K562 (cell line): Measurements from ENCODE around the gene DYNC1I2. TPM values are rescaled to one million over a fixed set of nuclear protein-coding genes. Genes with fewer than 3 reads are reported as not detected.

Source experiments
- AFF4 ChIP-seq: sonication (generic); formaldehyde crosslinking; IDR thresholded peaks from 2 replicates; pipeline ENCODE4 v1.8.0; 2023; ENCODE audit warnings: mild to moderate bottlenecking, missing genetic modification reagents
- CBFB ChIP-seq: sonication (generic); formaldehyde crosslinking; IDR thresholded peaks from 2 replicates; pipeline ENCODE4 v1.4.0; 2020; ENCODE audit warnings: mild to moderate bottlenecking, missing genetic modification reagents
- ELF2 ChIP-seq: fragments of 250-450 bp; sonication (Bioruptor Pico); IDR thresholded peaks from 2 replicates; pipeline ENCODE4 v1.5.0; 2021; ENCODE audit warnings: mild to moderate bottlenecking
- FOXJ2 ChIP-seq: fragments of 200-800 bp; sonication (Bioruptor generic); IDR thresholded peaks from 2 replicates; pipeline ENCODE4 v1.6.1; 2016; ENCODE audit warnings: missing genetic modification characterization, missing compliant biosample characterization
- KAT7 ChIP-seq: sonication (generic); formaldehyde crosslinking; IDR thresholded peaks from 2 replicates; pipeline ENCODE4 v1.8.0; 2022; ENCODE audit warnings: missing genetic modification reagents, mild to moderate bottlenecking, borderline replicate concordance
- LEF1 ChIP-seq: fragments of 450-650 bp; IDR thresholded peaks from 2 replicates; pipeline ENCODE4 v1.6.1; 2016; ENCODE audit warnings: mild to moderate bottlenecking
- MEF2D ChIP-seq: conservative IDR thresholded peaks from 2 replicates; pipeline ENCODE4 v1.6.1; 2016; ENCODE audit warnings: low read depth, missing genetic modification characterization, missing compliant biosample characterization
- MXD1 ChIP-seq: fragments of 250-450 bp; sonication (Bioruptor Pico); IDR thresholded peaks from 2 replicates; pipeline ENCODE4 v1.8.0; 2021; ENCODE audit warnings: borderline replicate concordance, mild to moderate bottlenecking, moderate library complexity; ENCODE audit not compliant: poor library complexity, severe bottlenecking
- NBN ChIP-seq: fragments of 450-650 bp; IDR thresholded peaks from 2 replicates; pipeline ENCODE4 v1.6.1; 2016; ENCODE audit warnings: low read depth, mild to moderate bottlenecking
- NFRKB ChIP-seq: fragments of 450-650 bp; IDR thresholded peaks from 2 replicates; pipeline ENCODE4 v1.6.1; 2016; ENCODE audit warnings: low read depth
- SNIP1 ChIP-seq: fragments of 450-650 bp; IDR thresholded peaks from 2 replicates; pipeline ENCODE4 v1.7.1; 2017; ENCODE audit warnings: low read depth, mild to moderate bottlenecking
- TAF9B ChIP-seq: fragments of 450-650 bp; IDR thresholded peaks from 2 replicates; pipeline ENCODE4 v1.6.1; 2018; ENCODE audit warnings: mild to moderate bottlenecking; ENCODE audit not compliant: partially characterized antibody
- TBP ChIP-seq: optimal IDR thresholded peaks from 2 replicates; pipeline ENCODE3; 2011; ENCODE audit warnings: low read depth, low read length, improper control_type of control experiment
- TEAD4 ChIP-seq, 2 experiments: sonication (generic) in 1 of 2; formaldehyde crosslinking in 1 of 2; IDR thresholded peaks; 2 replicates each; pipeline versions ENCODE4 v1.6.1 to v1.8.0; 2012 to 2022; ENCODE audit warnings: borderline replicate concordance in 1 of 2, inconsistent platforms in 1 of 2, low read length in 1 of 2, mild to moderate bottlenecking in 1 of 2, missing genetic modification reagents in 1 of 2
- TRIM24 ChIP-seq, 2 experiments: fragments of 450-650 bp; IDR thresholded peaks; 2 replicates each; pipeline ENCODE4 v1.6.1; 2016
- USF1 ChIP-seq: sonication (generic); formaldehyde crosslinking; IDR thresholded peaks from 2 replicates; pipeline ENCODE4 v1.9.0; 2022; ENCODE audit warnings: mild to moderate bottlenecking, missing genetic modification reagents
- ZC3H8 ChIP-seq: fragments of 450-650 bp; IDR thresholded peaks from 2 replicates; pipeline ENCODE4 v1.6.1; 2017
- ZFX ChIP-seq: sonication (generic); formaldehyde crosslinking; IDR thresholded peaks from 2 replicates; pipeline ENCODE4 v1.8.0; 2022; ENCODE audit warnings: mild to moderate bottlenecking, missing genetic modification reagents, moderate library complexity
- ZNF232 ChIP-seq: sonication (generic); formaldehyde crosslinking; IDR thresholded peaks from 2 replicates; pipeline ENCODE4 v1.8.0; 2022; ENCODE audit warnings: mild to moderate bottlenecking, missing genetic modification reagents
- ZNF274 ChIP-seq: IDR thresholded peaks from 2 replicates; pipeline ENCODE4 v1.6.1; 2011; ENCODE audit warnings: low read depth, mild to moderate bottlenecking, low read length, moderate library complexity, borderline replicate concordance
- ZNF324 ChIP-seq: fragments of 250-450 bp; sonication (Bioruptor Pico); IDR thresholded peaks from 2 replicates; pipeline ENCODE4 v1.4.0; 2020; ENCODE audit warnings: mild to moderate bottlenecking
- polyA plus RNA-seq, 8 experiments: library from polyadenylated mRNA; depleted of rRNA in 4 of 8; stranded (reverse) in 5 of 8; unstranded in 3 of 8; fragments of >200 nt; fragmentation: Nextera tagmentation in 2 of 8; fragmentation: Illumina TruSeq in 1 of 8; extraction: Ambion mirVana in 2 of 8; extraction: Trizol in 1 of 8; gene quantifications; 2 replicates each; pipeline versions ENCODE4 v1.2.1 to v1.2.3, GENCODE V29; 2011 to 2014; ENCODE audit warnings: inconsistent platforms in 1 of 8, missing spikeins in 1 of 8
- total RNA-seq, 7 experiments: library from RNA; depleted of rRNA in 6 of 7; stranded (reverse); fragments of >200 nt in 6 of 7; fragmentation: Illumina TruSeq in 2 of 7; extraction: Trizol in 2 of 7; gene quantifications; 2 replicates each; pipeline versions ENCODE4 v1.2.1 to v1.2.3, GENCODE V29; 2011 to 2021; ENCODE audit warnings: low replicate concordance in 1 of 7

The DYNC1I2 gene
- total and polyA plus RNA-seq, 9 of the 15 experiments (the other 6 are each of a cell fraction or from before 2014, with no cell fraction given) = 59.1 to 204 (median 100) TPM

DNA sequence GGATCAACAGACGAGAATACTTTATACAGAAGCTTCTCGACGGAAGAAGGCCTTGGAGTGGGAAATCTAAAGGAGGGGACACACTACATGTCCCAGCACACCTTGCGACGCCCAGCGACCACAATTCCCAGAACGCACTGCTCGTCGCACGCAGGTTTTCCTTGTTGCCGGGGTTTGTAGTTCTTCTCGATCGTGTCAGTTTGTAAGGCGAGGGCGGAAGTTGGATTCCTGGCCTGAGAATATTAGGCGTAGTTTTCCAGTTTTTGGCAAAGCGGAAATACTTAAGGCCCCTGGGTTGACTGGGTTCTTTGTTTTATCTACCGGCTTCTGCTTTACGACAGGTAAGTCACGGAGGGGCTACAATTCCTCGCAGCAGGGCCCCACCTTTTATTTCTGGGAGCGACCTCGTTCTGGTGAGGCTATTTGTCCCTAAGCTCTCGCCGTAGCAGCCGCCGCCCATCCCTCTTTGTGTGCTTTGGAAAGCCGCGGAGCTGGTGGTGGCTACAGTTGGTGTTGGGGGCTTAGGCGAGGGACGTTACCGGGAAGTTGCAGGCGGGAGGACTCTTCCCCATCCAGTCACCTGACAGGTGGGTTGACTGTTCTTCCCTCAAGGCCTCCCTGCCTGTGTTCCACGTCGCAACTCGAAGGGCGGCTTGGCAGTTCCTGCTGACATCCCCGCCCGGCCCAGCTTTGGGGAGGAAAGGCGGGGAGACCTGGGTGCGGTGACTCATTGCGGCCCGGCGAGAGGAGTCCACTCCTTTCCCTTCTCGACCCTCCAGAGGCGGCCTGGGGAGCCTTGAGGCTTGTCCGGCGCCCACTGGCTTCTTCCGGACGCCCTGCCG is at the start of gene DYNC1I2 (continued):
- TF ChIP-seq AFF4 (CRISPR knock-in tag) (no peak), ZNF232 (0 out of 2 replicates have a peak, but pooled peaks have one; percentile 18), MEF2D (peak; percentile 33; the same call in 1 of the 2 replicates), TEAD4 (IDR thresholded peaks at IDR 0.05; ENCODE audit: low read length) (peak; percentile 27; the same call in 1 of the 2 replicates), TEAD4 (CRISPR knock-in tag; IDR thresholded peaks at IDR 0.05; ENCODE audit: borderline replicate concordance) (no peak), NBN (peak; percentile 81; the same call in 1 of the 2 replicates), CBFB (peak; percentile 47; the same call in 1 of the 2 replicates), TRIM24 (IDR thresholded peaks at IDR 0.05) (peak in 1 of 2 experiments; percentile 44; a peak in 2 of 4 replicates), FOXJ2 (peak; percentile 90), USF1 (peak; percentile 43; the same call in 1 of the 2 replicates), ELF2 (CRISPR knock-in tag) (peak; percentile 89), ZNF274 (no peak), TAF9B (peak; percentile 67), MXD1 (CRISPR knock-in tag) (peak; percentile 25), KAT7 (CRISPR knock-in tag) (no peak), ZFX (CRISPR knock-in tag) (peak; percentile 96), NFRKB (0 out of 2 replicates have a peak, but pooled peaks have one; percentile 70), TBP (peak; percentile 91), ZC3H8 (no peak), ZNF324 (CRISPR knock-in tag) (no peak), SNIP1 (peak; percentile 73; the same call in 1 of the 2 replicates), LEF1 (peak; percentile 50)
